BE2C (cell line): ENCODE results near the gene ALG9.

Experiments
- DNase-seq: peaks from one replicate; pipeline ENCODE4 v3.0.0-alpha.2; 2020
- H3K27me3 ChIP-seq: fragments of 250-450 bp; sonication (Bioruptor Pico); 2 replicates; pipeline ENCODE4 v1.5.1; 2020; ENCODE audit warnings: mild to moderate bottlenecking
- H3K36me3 ChIP-seq: fragments of 250-450 bp; sonication (Bioruptor Pico); 2 replicates; pipeline ENCODE4 v1.5.1; 2020; ENCODE audit warnings: mild to moderate bottlenecking
- H3K4me1 ChIP-seq: fragments of 250-450 bp; sonication (Bioruptor Pico); 2 replicates; pipeline ENCODE4 v1.5.1; 2020
- H3K4me3 ChIP-seq: 2 replicates; pipeline ENCODE4 v1.5.1; 2011; ENCODE audit warnings: low read depth, low read length
- H3K9me3 ChIP-seq: fragments of 250-450 bp; sonication (Bioruptor Pico); 2 replicates; pipeline ENCODE4 v1.5.1; 2020
- CTCF ChIP-seq: IDR thresholded peaks from 2 replicates; pipeline ENCODE4 v1.5.1; 2012; ENCODE audit warnings: mild to moderate bottlenecking, low read depth, low read length

The ALG9 gene

GRCh38 chr11:111814557-111815320 is 56.6 kb downstream of the ALG9 start:
- DNase-seq: no peak
- peaks cover 4% of the 10 kb centered on the region; the same call in 1 of the 2 replicates for H3K36me3 ChIP-seq
- no peak for TF ChIP-seq CTCF
- H3K4me1 ChIP-seq: no peaks in the 10 kb centered on the region
- no peaks in the 10 kb centered on the region for H3K27me3 ChIP-seq
- H3K9me3 ChIP-seq: no peaks in the 10 kb centered on the region
- H3K4me3 ChIP-seq: no peak overlapping the region

GRCh38 chr11:111814106-111814505 is 57.3 kb downstream of the ALG9 start:
- H3K36me3 ChIP-seq: peaks cover 4% of the 10 kb centered on the region; the same call in 1 of the 2 replicates

GRCh38 chr11:111812211-111812610 is 59.2 kb downstream of the ALG9 start:
- Histone ChIP-seq H3K9me3 (no peaks in the 10 kb centered on the region), H3K4me1 (no peaks in the 10 kb centered on the region), H3K27me3 (no peaks in the 10 kb centered on the region), H3K4me3 (no peak overlapping the region), H3K36me3 (peaks cover 4% of the 10 kb centered on the region; the same call in 1 of the 2 replicates)
- no peak for DNase-seq
- no peak for TF ChIP-seq CTCF

More at GRCh38 chr11:111814106-111814505, 57.3 kb downstream of the ALG9 start:
- Histone ChIP-seq H3K27me3 (no peaks in the 10 kb centered on the region), H3K4me3 (no peak overlapping the region), H3K9me3 (no peaks in the 10 kb centered on the region), H3K4me1 (no peaks in the 10 kb centered on the region)
- DNase-seq: no peak
- no peak for TF ChIP-seq CTCF

- no peak for TF ChIP-seq CTCF
- Histone ChIP-seq H3K9me3 (no peaks in the 10 kb centered on the region), H3K4me3 (no peak overlapping the region)
Observed at GRCh38 chr11:111811445-111811844, 59.9 kb downstream of the ALG9 start.

GRCh38 chr11:111808834-111809233 is 62.5 kb downstream of the ALG9 start:
- H3K9me3 ChIP-seq: no peaks in the 10 kb centered on the region
- H3K4me1 ChIP-seq: no peaks in the 10 kb centered on the region
- no peak for DNase-seq
- no peaks in the 10 kb centered on the region for H3K27me3 ChIP-seq
- no peak overlapping the region for H3K4me3 ChIP-seq
- no peak for TF ChIP-seq CTCF
- H3K36me3 ChIP-seq: peaks cover 2% of the 10 kb centered on the region; the same call in 1 of the 2 replicates

More at GRCh38 chr11:111811445-111811844, 59.9 kb downstream of the ALG9 start:
- Histone ChIP-seq H3K27me3 (no peaks in the 10 kb centered on the region), H3K36me3 (peaks cover 4% of the 10 kb centered on the region; the same call in 1 of the 2 replicates), H3K4me1 (no peaks in the 10 kb centered on the region)
- DNase-seq: no peak

GRCh38 chr11:111808063-111808588 is 63.3 kb downstream of the ALG9 start:
- H3K9me3 ChIP-seq: no peaks in the 10 kb centered on the region
- H3K4me3 ChIP-seq: no peak overlapping the region
- no peak for TF ChIP-seq CTCF
- DNase-seq: no peak
- H3K27me3 ChIP-seq: no peaks in the 10 kb centered on the region
- H3K4me1 ChIP-seq: no peaks in the 10 kb centered on the region
- H3K36me3 ChIP-seq: no peaks in the 10 kb centered on the region; the same call in 1 of the 2 replicates
